SHP77 treated with DMSO at 0.1 percent for 48 hours (cell line): ENCODE data around the gene KCNJ12.
"Not testable (repeated sequence)": the region's sequence is repeated elsewhere in the genome, so short reads cannot be mapped to it uniquely, and the experiment has no call there.

ENCODE experiments used
- DNase-seq: peaks from one replicate; lab custom pipeline; 2025; lab: John Stamatoyannopoulos, UW

KCNJ12 gene

GRCh38 chr17:21349358-21350050 is 26.7 kb upstream of the KCNJ12 start:
- not testable (repeated sequence) for DNase-seq

- not testable (repeated sequence) for DNase-seq
Observed at GRCh38 chr17:21350495-21350894, 25.7 kb upstream of the KCNJ12 start.

GRCh38 chr17:21351366-21352065 is 24.6 kb upstream of the KCNJ12 start:
- no peak for DNase-seq

GRCh38 chr17:21352221-21352980 is 23.8 kb upstream of the KCNJ12 start:
- DNase-seq: no peak

GRCh38 chr17:21352981-21353265 is 23.2 kb upstream of the KCNJ12 start:
- DNase-seq: no peak

- no peak for DNase-seq
Observed at GRCh38 chr17:21353326-21354010, 22.7 kb upstream of the KCNJ12 start.

GRCh38 chr17:21354796-21355385 is 21.3 kb upstream of the KCNJ12 start:
- no peak for DNase-seq

- no peak for DNase-seq
Observed at GRCh38 chr17:21355586-21355985, 20.6 kb upstream of the KCNJ12 start.

- DNase-seq: no peak
Observed at GRCh38 chr17:21356537-21357127, 19.5 kb upstream of the KCNJ12 start.

GRCh38 chr17:21357281-21357680 is 18.9 kb upstream of the KCNJ12 start:
- DNase-seq: no peak

GRCh38 chr17:21357696-21358656 is 18.2 kb upstream of the KCNJ12 start:
- no peak for DNase-seq

GRCh38 chr17:21358682-21359482 is 17.3 kb upstream of the KCNJ12 start:
- DNase-seq: no peak

GRCh38 chr17:21359483-21359840 is 16.7 kb upstream of the KCNJ12 start:
- no peak for DNase-seq

- DNase-seq: no peak
Observed at GRCh38 chr17:21360048-21360447, 16.1 kb upstream of the KCNJ12 start.

GRCh38 chr17:21361020-21361809 is 14.9 kb upstream of the KCNJ12 start:
- no peak for DNase-seq

- DNase-seq: no peak
Observed at GRCh38 chr17:21362331-21362931, 13.7 kb upstream of the KCNJ12 start.

GRCh38 chr17:21363776-21364642 is 12.1 kb upstream of the KCNJ12 start:
- no peak for DNase-seq

GRCh38 chr17:21365016-21365415 is 11.1 kb upstream of the KCNJ12 start:
- DNase-seq: no peak
